ENCODE data around the gene PSME1.
"Not testable (repeated sequence)": the region's sequence is repeated elsewhere in the genome, so short reads cannot be mapped to it uniquely, and the experiment has no call there.

PSME1 gene

GRCh38 chr14:24105609-24106239 lies 30.3 kb upstream of the PSME1 start:
- DNase-seq, result not testable (repeated sequence)

GRCh38 chr14:24106672-24107271 lies 29.2 kb upstream of the PSME1 start:
- DNase-seq, result no peak

DNA sequence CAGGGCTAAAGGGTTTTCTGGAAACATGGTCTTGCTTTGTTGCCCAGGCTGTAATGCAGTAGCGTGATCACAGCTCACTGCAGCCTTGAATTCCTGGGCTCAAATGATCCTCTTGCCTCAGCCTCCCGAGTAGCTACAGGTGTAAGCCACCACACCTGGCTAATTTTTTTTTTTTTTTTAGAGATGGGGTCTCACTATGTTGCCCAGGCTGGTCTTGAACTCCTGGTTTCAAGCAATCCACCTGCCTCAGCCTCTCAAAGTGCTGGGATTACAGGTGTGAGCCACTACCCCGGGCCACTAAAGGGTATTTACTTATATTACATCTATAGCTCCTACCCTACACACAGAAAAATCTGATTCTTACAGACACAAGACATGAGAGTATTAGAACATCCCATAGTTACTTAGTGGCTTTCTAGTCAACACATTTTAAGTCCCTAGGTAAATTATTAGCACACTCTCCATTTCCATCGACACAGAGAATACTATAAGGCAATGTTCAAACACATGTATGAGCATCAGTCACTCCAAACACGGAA lies 27.6 kb upstream of the PSME1 start:
- DNase-seq, result no peak

GRCh38 chr14:24110060-24110459 lies 25.9 kb upstream of the PSME1 start:
- no peak for DNase-seq

DNA sequence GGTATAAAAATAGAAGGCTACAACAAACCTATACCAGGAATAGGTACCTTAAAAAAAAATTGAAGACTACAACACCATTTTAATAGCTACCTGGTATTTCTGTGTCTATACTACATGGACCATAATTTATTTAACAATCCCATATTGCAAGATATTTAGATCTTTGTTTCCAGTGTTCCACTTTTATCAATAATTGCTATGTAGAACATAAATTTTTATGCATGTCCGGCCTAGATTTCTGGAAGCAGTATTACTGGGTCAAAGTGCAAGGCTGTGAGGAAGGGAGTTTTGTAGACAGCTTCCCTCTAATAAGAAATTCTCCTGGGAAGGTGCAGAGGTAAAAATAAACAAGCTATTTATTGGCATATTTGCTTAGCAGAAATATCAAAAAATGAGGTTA lies 25.5 kb upstream of the PSME1 start:
- no peak for DNase-seq

- no peak for DNase-seq
Observed at GRCh38 chr14:24113379-24113800, 22.6 kb upstream of the PSME1 start.

- peak; percentile 64 for DNase-seq
Observed at GRCh38 chr14:24113801-24114531, 22.0 kb upstream of the PSME1 start.

DNA sequence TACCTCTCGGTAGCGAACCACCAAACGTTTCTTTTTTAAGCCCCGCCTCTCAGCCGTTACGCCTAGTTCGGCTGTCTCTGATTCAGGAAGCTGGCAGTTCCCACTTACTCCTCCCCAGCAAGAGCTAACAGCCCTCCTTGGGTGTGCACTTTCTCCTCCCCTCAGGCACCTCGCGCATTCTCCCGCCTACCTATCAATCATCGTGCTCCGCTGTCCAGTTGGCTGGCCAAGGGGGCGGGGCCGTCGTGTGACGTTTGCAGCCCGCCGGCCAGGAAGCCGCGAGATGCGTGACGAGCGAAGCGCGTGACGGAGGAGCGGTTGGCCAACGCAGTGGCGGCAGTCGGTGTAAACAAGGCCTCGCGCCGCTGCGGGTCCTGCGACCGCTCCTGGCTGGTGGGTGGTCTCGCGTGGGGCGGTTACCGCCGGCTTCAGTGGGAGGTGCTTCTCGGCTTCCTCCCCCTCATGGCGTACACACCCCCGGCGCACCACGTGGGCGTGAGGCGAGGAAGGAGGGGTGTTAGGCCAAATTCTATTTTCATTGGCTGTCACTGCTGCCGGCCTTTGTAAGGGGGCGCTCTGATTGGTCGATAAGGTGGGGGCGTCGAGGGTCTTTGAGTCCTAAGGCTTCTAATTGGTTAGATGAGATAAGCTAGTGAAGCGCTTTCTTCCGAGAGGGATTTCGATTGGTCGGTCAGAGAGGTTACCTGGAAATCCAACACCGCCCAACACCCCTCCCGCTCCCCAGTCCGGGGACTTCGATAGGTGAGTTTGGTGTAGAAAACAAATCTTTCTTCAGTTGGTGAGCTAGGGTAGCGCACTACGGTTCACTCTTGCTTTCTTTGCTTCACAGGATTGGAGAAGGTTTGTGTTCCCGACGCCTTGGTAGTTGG lies 21.2 kb upstream of the PSME1 start, which contains the start of the genes DCAF11 and NRL:
TSS of gene DCAF11 (plus strand) at position 246 of the 890 bp plus-strand sequence. CDS start 818 bp downstream, outside the sequence.
TSS of gene NRL (minus strand) at position 418 of the 890 bp plus-strand sequence. CDS start 32,101 bp downstream, outside the sequence.
- DNase-seq, result peak; percentile 97

DNA sequence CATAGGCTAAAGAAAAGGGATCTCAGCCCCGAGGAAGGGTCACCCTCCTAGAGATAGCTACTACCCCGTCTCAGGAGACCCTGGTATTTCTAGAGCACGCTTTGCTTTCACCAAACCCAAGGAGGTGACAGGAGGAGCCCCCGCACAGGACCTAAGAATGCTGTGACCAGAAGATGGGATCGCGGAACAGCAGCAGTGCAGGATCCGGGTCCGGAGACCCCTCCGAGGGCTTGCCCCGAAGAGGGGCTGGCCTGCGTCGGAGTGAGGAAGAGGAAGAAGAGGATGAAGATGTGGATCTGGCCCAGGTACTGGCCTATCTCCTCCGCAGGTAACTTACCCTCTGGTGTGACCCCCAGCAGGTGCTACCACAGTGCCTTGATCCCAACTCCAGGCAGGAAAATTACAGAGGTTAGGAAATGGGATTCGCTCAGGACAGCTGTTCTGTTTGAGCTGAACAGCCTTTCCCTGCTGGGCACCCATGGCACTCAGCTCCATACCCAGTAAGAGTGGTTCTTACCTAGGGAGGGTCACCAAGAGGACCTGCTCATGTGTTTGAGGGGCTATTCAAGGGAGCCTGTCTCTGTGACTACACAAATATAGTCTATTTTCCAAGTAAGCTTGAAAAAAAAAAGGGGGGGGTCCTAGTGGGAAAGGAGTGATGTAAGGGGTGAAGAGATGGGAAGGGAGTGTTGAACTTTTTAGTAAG lies 20.4 kb upstream of the PSME1 start:
- DNase-seq, result no peak

DNA sequence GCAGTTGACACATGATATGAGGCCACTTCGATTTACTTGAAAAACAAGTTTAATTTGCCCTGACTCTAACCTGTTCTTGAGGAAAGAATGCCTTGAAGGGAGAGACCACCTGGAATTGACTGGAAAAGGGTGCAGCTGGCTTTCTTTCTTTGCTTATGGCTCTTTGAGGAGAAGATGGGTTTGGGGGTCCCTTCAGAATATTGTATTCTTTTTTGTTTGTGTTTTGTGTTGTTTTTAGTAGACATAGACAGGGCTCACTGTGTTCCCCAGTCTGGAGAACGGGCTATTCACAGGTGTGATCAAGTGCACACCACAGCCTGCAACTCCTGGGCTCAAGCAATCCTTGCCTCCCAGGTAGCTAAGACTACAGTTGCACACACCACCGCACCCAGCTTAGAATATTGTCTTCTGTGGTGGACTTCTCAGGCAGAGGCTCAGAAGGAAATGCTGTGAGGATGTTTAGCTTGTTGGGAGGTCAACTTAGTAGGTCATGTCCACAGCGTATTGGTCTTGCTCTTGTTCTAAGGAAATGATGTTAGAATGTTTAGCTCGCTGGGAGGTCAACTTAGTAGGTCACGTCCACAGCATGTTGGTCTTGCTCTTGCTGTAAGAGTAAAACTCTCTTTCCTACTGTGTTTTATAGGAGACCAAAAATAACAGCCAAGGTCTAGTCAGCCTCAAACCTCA lies 19.7 kb upstream of the PSME1 start:
- DNase-seq, result no peak

- DNase-seq, result no peak
Observed at GRCh38 chr14:24117179-24117578, 18.8 kb upstream of the PSME1 start.

- DNase-seq, result no peak
Observed at GRCh38 chr14:24119691-24120090, 16.3 kb upstream of the PSME1 start.

DNA sequence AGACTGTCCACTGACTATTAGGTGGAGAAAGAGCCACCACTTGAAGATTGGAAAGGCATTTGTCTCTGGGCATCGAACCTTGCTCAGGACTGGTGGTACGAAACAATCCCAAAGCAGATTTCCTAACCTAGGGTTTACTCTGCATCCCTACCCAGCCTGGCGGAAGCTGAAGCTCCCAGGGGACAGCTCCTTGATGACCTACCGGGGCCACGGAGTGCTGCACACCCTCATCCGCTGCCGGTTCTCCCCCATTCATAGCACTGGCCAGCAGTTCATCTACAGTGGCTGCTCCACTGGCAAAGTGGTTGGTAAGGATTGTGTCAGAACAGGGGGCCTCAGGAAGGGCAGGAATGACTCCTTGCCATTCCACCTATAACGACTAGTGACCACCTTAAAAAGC lies 14.8 kb upstream of the PSME1 start:
- no peak for DNase-seq

DNA sequence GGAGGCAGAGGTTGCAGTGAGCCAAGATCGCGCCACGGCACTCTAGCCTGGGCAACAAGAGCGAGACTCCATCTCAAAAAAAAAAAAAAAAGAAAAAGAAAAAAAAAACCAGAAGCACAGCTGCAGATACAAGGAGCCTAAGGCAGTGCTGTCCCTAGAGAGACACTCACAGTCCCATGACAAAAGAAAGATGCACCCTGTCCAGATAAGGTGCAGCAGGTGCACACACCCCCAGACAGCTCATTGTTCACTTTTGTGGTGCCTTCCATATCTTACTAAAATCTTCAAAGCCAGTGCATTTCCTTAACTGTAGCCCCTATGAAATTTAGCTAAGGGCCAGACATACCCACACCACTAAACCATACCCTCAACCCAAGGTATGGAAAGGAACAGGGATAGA lies 13.6 kb upstream of the PSME1 start:
- no peak for DNase-seq

DNA sequence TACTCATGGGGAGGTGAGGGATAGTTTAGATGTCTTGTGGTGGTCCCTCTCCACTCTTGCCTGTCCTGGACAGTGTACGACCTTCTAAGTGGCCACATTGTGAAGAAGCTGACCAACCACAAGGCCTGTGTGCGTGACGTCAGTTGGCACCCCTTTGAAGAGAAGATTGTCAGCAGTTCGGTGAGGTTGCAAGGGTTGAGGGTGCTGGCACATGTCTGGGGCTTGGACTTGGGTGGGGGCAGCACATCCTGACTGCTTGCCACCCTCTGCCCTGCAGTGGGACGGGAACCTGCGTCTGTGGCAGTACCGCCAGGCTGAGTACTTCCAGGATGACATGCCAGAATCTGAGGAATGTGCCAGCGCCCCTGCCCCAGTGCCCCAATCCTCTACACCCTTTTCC lies 13.1 kb upstream of the PSME1 start:
- no peak for DNase-seq

DNA sequence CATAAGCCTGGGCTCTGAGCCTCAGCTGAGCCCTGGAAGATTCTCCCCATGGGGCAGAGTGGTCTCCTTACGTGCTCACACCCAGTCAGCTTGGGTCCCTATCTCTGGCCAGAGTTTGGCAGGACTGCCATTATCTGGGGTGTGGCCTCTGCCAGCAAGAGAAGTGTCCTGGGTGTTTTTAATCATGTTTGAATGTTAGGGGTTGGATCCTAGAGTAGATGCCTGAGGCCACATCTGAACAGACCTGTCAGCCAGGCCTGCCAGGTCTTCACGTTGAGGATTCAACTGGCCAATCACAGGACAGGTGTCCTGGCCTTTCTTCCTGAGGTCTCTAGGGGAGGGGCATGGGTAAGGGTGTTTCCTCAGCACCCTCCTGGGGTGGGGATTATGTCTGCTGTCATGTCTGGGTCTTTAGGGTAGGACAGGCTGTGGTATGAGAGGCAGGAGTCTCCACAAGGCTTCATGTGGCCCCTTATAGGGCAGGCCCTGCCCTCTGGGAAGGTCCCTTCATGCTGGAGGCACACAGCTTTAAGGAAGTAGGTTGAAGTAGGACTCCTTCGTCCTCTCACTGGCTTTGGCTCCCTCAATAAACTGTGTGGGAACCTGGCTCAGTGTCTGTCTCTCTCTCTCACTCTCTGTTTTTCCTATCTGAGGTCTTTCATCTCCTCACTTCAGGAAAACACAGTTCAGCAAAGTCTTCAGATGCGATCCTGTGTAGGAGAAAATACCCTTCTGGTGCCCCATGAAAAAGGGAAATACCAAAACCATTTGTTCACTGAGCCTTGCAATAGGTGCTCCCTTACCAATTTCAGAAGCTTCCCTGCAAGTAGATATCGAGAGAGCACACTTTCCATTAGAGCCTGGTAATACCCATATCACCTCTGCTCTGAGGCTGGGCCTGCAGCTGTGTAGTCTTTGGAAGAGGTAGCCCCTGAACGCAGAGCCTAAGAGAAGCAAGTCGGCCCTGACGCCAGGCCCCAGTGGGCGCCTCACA lies 12.3 kb upstream of the PSME1 start:
- DNase-seq, result no peak

- no peak for DNase-seq
Observed at GRCh38 chr14:24126939-24127338, 9.1 kb upstream of the PSME1 start.

DNA sequence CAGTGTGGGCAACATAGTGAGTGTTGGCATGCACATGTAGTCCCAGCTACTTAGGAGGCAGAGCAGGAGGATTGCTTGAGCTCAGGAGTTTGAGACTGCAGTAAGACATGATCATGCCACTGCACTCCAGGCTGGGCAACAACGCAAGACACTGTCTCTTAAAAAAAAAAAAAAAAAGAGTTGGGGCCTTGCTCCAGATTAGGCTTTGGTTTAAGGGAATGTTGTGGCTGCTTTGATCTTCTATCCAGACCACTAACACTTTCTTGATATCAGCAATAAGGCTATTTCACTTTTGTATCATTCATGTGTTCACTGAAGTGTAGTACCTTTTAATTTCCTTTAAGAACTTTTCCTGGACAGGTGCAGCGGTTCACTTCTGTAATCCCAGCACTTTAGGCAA lies 8.3 kb upstream of the PSME1 start:
- no peak for DNase-seq

GRCh38 chr14:24129410-24129998 lies 6.5 kb upstream of the PSME1 start:
- no peak for DNase-seq

DNA sequence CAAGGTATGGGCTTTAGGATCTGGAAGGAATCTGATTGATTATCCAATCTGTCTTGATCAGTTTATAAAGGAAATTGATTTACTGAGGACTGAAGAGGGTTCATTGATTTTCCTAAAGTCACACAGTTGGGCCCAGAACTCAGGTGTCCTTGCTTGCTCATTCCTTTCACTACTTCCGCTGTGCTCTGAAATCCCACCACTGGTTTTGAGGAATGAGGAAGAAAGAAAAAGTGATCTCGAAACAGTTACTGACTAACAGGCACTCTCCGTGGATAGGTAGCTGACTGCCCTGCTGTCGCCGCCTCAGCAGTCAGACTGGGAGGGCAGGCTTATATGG lies 5.6 kb upstream of the PSME1 start, which contains the start of gene FITM1:
TSS of gene FITM1 (plus strand) at position 280 of the 337 bp plus-strand sequence. CDS start 905 bp downstream, outside the sequence.
- DNase-seq, result no peak

All from T-helper 9 cell (primary cell).